Neuronal stem cell (in vitro differentiated cells): Measurements from ENCODE around the gene TRIM24.

Source experiments
- DNase-seq: peaks from one replicate; pipeline ENCODE4 v3.0.0-alpha.2; 2013; ENCODE audit warnings: low spot score
- H2AFZ ChIP-seq: one replicate; pipeline ENCODE4 v1.6.1; 2013; ENCODE audit warnings: mild to moderate bottlenecking, low read length, inconsistent platforms
- H2AK5ac ChIP-seq: 2 replicates; pipeline ENCODE4 v1.6.1; 2013; ENCODE audit warnings: low read depth, mild to moderate bottlenecking, inconsistent platforms, low read length, moderate library complexity, mixed read lengths
- H2BK120ac ChIP-seq: 2 replicates; pipeline ENCODE4 v1.6.1; 2013; ENCODE audit warnings: low read depth, mild to moderate bottlenecking, inconsistent platforms, low read length, moderate library complexity, mixed read lengths
- H2BK12ac ChIP-seq: one replicate; pipeline ENCODE4 v1.6.1; 2013; ENCODE audit warnings: low read length, inconsistent platforms
- H2BK15ac ChIP-seq: 2 replicates; pipeline ENCODE4 v1.6.1; 2013; ENCODE audit warnings: mild to moderate bottlenecking, low read length, inconsistent platforms, mixed read lengths
- H2BK5ac ChIP-seq: one replicate; pipeline ENCODE4 v1.6.1; 2013; ENCODE audit warnings: inconsistent platforms, mild to moderate bottlenecking, low read length, moderate library complexity
- H3K14ac ChIP-seq: one replicate; pipeline ENCODE4 v1.6.1; 2013; ENCODE audit warnings: low read length, inconsistent platforms
- H3K18ac ChIP-seq: 2 replicates; pipeline ENCODE4 v1.6.1; 2013; ENCODE audit warnings: low read length, inconsistent platforms
- H3K23ac ChIP-seq: 2 replicates; pipeline ENCODE4 v1.6.1; 2013; ENCODE audit warnings: low read depth, mild to moderate bottlenecking, mixed read lengths, low read length, inconsistent platforms; ENCODE audit not compliant: poor library complexity
- H3K27ac ChIP-seq: replicated peaks from 3 replicates; pipeline ENCODE4 v1.5.1; 2013; ENCODE audit warnings: low read length, inconsistent platforms
- H3K27me3 ChIP-seq, 3 experiments: 2 replicates each; pipeline ENCODE4 v1.6.1; 2013; ENCODE audit warnings: low read length in 3 of 3, mild to moderate bottlenecking in 2 of 3, inconsistent platforms in 1 of 3, low read depth in 1 of 3, mixed read lengths in 1 of 3, moderate library complexity in 1 of 3; ENCODE audit not compliant: control insufficient read depth in 3 of 3, insufficient read depth in 3 of 3
- H3K36me3 ChIP-seq, 2 donors: replicated peaks in 1 of 2; 2 replicates each; pipeline ENCODE4 v1.6.1; 2013; ENCODE audit warnings: low read length in 2 of 2; ENCODE audit not compliant: control insufficient read depth in 2 of 2, insufficient read depth in 2 of 2
- H3K4ac ChIP-seq: 2 replicates; pipeline ENCODE4 v1.6.1; 2013; ENCODE audit warnings: inconsistent platforms, mild to moderate bottlenecking, low read length, moderate library complexity
- H3K4me1 ChIP-seq, 2 donors: 1 replicate in 1 of 2; 2 replicates in 1 of 2; pipeline ENCODE4 v1.6.1; 2013; ENCODE audit warnings: low read length in 2 of 2, low read depth in 1 of 2; ENCODE audit not compliant: control insufficient read depth in 2 of 2, insufficient read depth in 1 of 2
- H3K4me2 ChIP-seq: one replicate; pipeline ENCODE4 v1.6.1; 2013; ENCODE audit warnings: mild to moderate bottlenecking, low read length, inconsistent platforms; ENCODE audit not compliant: insufficient read depth, poor library complexity, severe bottlenecking
- H3K4me3 ChIP-seq, 2 donors: 2 replicates each; pipeline ENCODE4 v1.5.1; 2013; ENCODE audit warnings: low read length in 2 of 2, mild to moderate bottlenecking in 2 of 2, inconsistent platforms in 1 of 2, moderate library complexity in 1 of 2
- H3K79me1 ChIP-seq: one replicate; pipeline ENCODE4 v1.6.1; 2013; ENCODE audit warnings: low read depth, mild to moderate bottlenecking, inconsistent platforms, low read length, moderate library complexity
- H3K9ac ChIP-seq: one replicate; pipeline ENCODE4 v1.6.1; 2013; ENCODE audit warnings: mild to moderate bottlenecking, low read depth, low read length, inconsistent platforms; ENCODE audit not compliant: poor library complexity
- H3K9me3 ChIP-seq, 2 donors: replicated peaks in 1 of 2; 2 replicates each; pipeline versions ENCODE3 to v1.6.1; 2013; ENCODE audit warnings: low read length in 2 of 2, mild to moderate bottlenecking in 2 of 2, inconsistent platforms in 1 of 2, low read depth in 1 of 2, mixed read lengths in 1 of 2, moderate library complexity in 1 of 2; ENCODE audit not compliant: control insufficient read depth in 2 of 2, insufficient read depth in 1 of 2
- H4K8ac ChIP-seq: one replicate; pipeline ENCODE4 v1.6.1; 2013; ENCODE audit warnings: low read depth, mild to moderate bottlenecking, inconsistent platforms, low read length, moderate library complexity
- H4K91ac ChIP-seq: one replicate; pipeline ENCODE4 v1.6.1; 2013; ENCODE audit warnings: low read length, low read depth, mild to moderate bottlenecking, inconsistent platforms; ENCODE audit not compliant: poor library complexity
- WGBS, 2 donors: extraction: QIAGEN DNeasy Blood & Tissue Kit; methylation state at CpG; one replicate each; pipeline ENCODE4 v1.1.7; 2013; ENCODE audit warnings: missing lambda C conversion rate in 2 of 2, mixed read lengths in 1 of 2; ENCODE audit not compliant: insufficient read length in 2 of 2, insufficient replicate concordance in 1 of 2; ENCODE audit errors: extremely low coverage in 2 of 2; 5-methylcytosine and 5-hydroxymethylcytosine counted together

Gene TRIM24

GRCh38 chr7:138502023-138502767 lies 42.1 kb downstream of the TRIM24 start:
- Histone ChIP-seq H3K4me1 (peaks cover 0 to 5% of the 10 kb centered on the region in 2 donors), H2AFZ (no peak overlapping the region), H3K18ac (no peak overlapping the region), H3K79me1 (no peaks in the 10 kb centered on the region), H2BK120ac (no peak overlapping the region), H2BK12ac (no peak overlapping the region), H3K27ac (no peak overlapping the region), H2BK5ac (no peak overlapping the region), H3K4me3 (no peak overlapping the region), H2BK15ac (no peak overlapping the region), H3K27me3 (no peaks in the 10 kb centered on the region), H3K4ac (no peak overlapping the region), H3K9me3 (peaks cover 0 to 16% of the 10 kb centered on the region in 2 donors), H3K4me2 (no peak overlapping the region), H3K23ac (no peak overlapping the region), H2AK5ac (no peak overlapping the region), H4K91ac (no peak overlapping the region), H3K14ac (no peak overlapping the region), H3K36me3 (peaks cover 9 to 86% of the 10 kb centered on the region in 2 donors), H4K8ac (no peak overlapping the region), H3K9ac (no peak overlapping the region)
- no CpG with 5 or more reads among the region's 4 CpGs for WGBS, 2 donors
- no peak for DNase-seq

- no peak overlapping the region for H3K23ac ChIP-seq
- H3K9ac ChIP-seq = no peak overlapping the region
- no peak overlapping the region for H4K8ac ChIP-seq
- no peak overlapping the region for H3K27ac ChIP-seq
- H2BK120ac ChIP-seq = no peak overlapping the region
- no peak overlapping the region for H4K91ac ChIP-seq
- H2AK5ac ChIP-seq = no peak overlapping the region
- H3K9me3 ChIP-seq = peaks cover 6 to 27% of the 10 kb centered on the region in 2 donors
- no peak overlapping the region for H3K4me3 ChIP-seq
- no peak overlapping the region for H2BK5ac ChIP-seq
- no CpG with 5 or more reads among the region's 2 CpGs for WGBS, 2 donors
- H2BK12ac ChIP-seq = no peak overlapping the region
- no peak overlapping the region for H3K18ac ChIP-seq
- no peak overlapping the region for H2BK15ac ChIP-seq
- no peak for DNase-seq
- no peak overlapping the region for H3K14ac ChIP-seq
- H2AFZ ChIP-seq = no peak overlapping the region
- H3K4me1 ChIP-seq = no peaks in the 10 kb centered on the region
- no peak overlapping the region for H3K4ac ChIP-seq
- H3K36me3 ChIP-seq = peaks cover 17 to 86% of the 10 kb centered on the region in 2 donors
- no peak overlapping the region for H3K4me2 ChIP-seq
- no peaks in the 10 kb centered on the region for H3K27me3 ChIP-seq
- H3K79me1 ChIP-seq = peaks cover 4% of the 10 kb centered on the region
These were observed 45.4 kb downstream of the TRIM24 start for GRCh38 chr7:138505361-138505873.

GRCh38 chr7:138506764-138507163 lies 46.7 kb downstream of the TRIM24 start:
- no CpG with 5 or more reads among the region's 1 CpG for WGBS, 2 donors
- H3K4ac ChIP-seq = no peak overlapping the region

GRCh38 chr7:138510003-138510402 lies 49.9 kb downstream of the TRIM24 start:
- Histone ChIP-seq H4K91ac (no peak overlapping the region), H3K14ac (no peak overlapping the region), H2BK5ac (no peak overlapping the region), H3K4ac (no peak overlapping the region), H3K4me2 (no peak overlapping the region), H3K4me3 (no peak overlapping the region), H3K27ac (no peak overlapping the region), H3K79me1 (peaks cover 14% of the 10 kb centered on the region), H3K4me1 (no peaks in the 10 kb centered on the region), H3K9me3 (peaks cover 20 to 44% of the 10 kb centered on the region in 2 donors), H2BK12ac (no peak overlapping the region), H3K18ac (no peak overlapping the region), H2BK15ac (no peak overlapping the region), H3K36me3 (peaks cover 40 to 100% of the 10 kb centered on the region in 2 donors), H2AK5ac (no peak overlapping the region), H4K8ac (no peak overlapping the region), H3K9ac (no peak overlapping the region), H3K23ac (no peak overlapping the region), H2BK120ac (no peak overlapping the region), H3K27me3 (no peaks in the 10 kb centered on the region), H2AFZ (no peak overlapping the region)
- no CpG with 5 or more reads among the region's 3 CpGs for WGBS, 2 donors
- DNase-seq = no peak

More at GRCh38 chr7:138506764-138507163, 46.7 kb downstream of the TRIM24 start:
- no peak overlapping the region for H3K27ac ChIP-seq
- peaks cover 11 to 35% of the 10 kb centered on the region in 2 donors for H3K9me3 ChIP-seq
- no peak overlapping the region for H4K8ac ChIP-seq
- no peak overlapping the region for H4K91ac ChIP-seq
- no peak overlapping the region for H2BK5ac ChIP-seq
- no peak overlapping the region for H2BK15ac ChIP-seq
- no peaks in the 10 kb centered on the region for H3K4me1 ChIP-seq
- H3K27me3 ChIP-seq = no peaks in the 10 kb centered on the region
- no peak overlapping the region for H2BK120ac ChIP-seq
- peaks cover 7% of the 10 kb centered on the region for H3K79me1 ChIP-seq
- no peak overlapping the region for H3K23ac ChIP-seq
- H3K18ac ChIP-seq = no peak overlapping the region
- peaks cover 26 to 92% of the 10 kb centered on the region in 2 donors for H3K36me3 ChIP-seq
- DNase-seq = no peak
- no peak overlapping the region for H3K9ac ChIP-seq
- no peak overlapping the region for H2BK12ac ChIP-seq
- H2AFZ ChIP-seq = no peak overlapping the region
- no peak overlapping the region for H3K14ac ChIP-seq
- H3K4me3 ChIP-seq = no peak overlapping the region
- H3K4me2 ChIP-seq = no peak overlapping the region
- H2AK5ac ChIP-seq = no peak overlapping the region
